ENCODE data around the gene JAG2.

Gene JAG2

GRCh38 chr14:105116451-105117256 lies 51.9 kb downstream of the JAG2 start:
- TF ChIP-seq GATA2 (IDR thresholded peaks at IDR 0.05; ENCODE audit: low read depth, low read length) (no peak), GATA3 (IDR thresholded peaks at IDR 0.05; ENCODE audit: low read depth, low read length) (no peak)

- TF ChIP-seq GATA2 (IDR thresholded peaks at IDR 0.05; ENCODE audit: low read depth, low read length), result no peak
- no peak for TF ChIP-seq GATA3 (IDR thresholded peaks at IDR 0.05; ENCODE audit: low read depth, low read length)
Observed at GRCh38 chr14:105108516-105108864, 60.1 kb downstream of the JAG2 start.

- TF ChIP-seq GATA2 (IDR thresholded peaks at IDR 0.05; ENCODE audit: low read depth, low read length), result no peak
- no peak for TF ChIP-seq GATA3 (IDR thresholded peaks at IDR 0.05; ENCODE audit: low read depth, low read length)
Observed at GRCh38 chr14:105107781-105108515, 60.6 kb downstream of the JAG2 start.

- TF ChIP-seq GATA2 (IDR thresholded peaks at IDR 0.05; ENCODE audit: low read depth, low read length) (no peak), GATA3 (IDR thresholded peaks at IDR 0.05; ENCODE audit: low read depth, low read length) (no peak)
Observed at GRCh38 chr14:105107351-105107750, 61.2 kb downstream of the JAG2 start.

DNA sequence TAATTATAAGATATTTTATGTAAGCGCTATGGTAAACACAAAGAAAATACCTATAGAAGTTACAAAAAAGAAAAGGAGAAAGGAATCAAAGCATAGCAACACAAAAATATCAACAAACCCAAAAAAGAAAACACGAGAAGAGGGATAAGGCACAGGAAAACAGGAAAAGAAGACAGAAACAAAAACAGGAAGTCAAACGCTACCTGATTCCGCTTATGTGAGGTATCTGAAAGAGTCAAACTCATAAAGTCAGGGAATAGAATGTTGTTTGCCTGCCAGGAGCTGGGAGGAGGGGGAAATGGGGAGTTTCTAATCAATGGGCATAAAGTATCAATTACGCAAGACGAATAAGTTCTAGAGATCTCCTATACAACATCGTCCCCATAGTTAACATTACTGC lies 63.4 kb downstream of the JAG2 start:
- TF ChIP-seq GATA3 (IDR thresholded peaks at IDR 0.05; ENCODE audit: low read depth, low read length) (no peak), GATA2 (IDR thresholded peaks at IDR 0.05; ENCODE audit: low read depth, low read length) (no peak)

DNA sequence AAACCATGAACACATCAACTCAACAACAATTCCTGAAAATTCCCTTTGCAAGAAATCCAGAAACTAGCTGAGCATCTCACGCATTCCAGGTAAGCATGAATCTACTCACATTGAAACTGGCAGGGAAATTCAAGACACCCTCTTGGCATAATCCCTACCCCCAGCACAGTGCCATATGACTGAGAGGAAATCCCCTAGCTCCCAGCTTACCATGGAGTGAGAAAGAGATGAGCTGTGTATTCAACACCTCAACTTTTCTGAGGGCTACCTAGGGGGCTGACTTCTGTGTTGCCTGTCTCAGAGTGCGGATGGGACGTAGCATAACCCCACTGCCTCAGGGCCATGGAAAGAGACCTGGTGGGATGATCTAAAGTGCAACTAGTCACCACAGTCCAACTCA lies 65.7 kb downstream of the JAG2 start:
- no peak for TF ChIP-seq GATA3 (IDR thresholded peaks at IDR 0.05; ENCODE audit: low read depth, low read length)
- no peak for TF ChIP-seq GATA2 (IDR thresholded peaks at IDR 0.05; ENCODE audit: low read depth, low read length)

- TF ChIP-seq GATA3 (IDR thresholded peaks at IDR 0.05; ENCODE audit: low read depth, low read length) (no peak), GATA2 (IDR thresholded peaks at IDR 0.05; ENCODE audit: low read depth, low read length) (no peak)
Observed at GRCh38 chr14:105102361-105102870, 66.2 kb downstream of the JAG2 start.

DNA sequence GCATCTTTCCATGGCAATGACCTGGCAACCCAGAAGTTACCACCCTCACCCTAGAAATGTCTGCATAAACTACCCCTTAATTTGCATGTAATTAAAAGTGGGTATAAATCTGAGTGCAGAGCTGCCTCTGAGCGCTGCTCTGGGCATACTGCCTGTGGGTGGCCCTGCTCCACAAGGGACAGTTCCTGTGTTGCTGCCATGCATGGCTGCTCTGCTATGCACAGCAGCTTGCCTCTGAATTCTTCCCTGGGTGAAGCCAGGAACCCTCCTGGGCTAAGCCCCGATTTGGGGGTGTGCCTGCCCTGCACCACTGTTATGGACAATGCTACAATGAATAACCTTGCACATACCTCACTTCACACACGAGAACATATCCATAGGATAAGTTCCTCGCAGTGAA lies 67.7 kb downstream of the JAG2 start:
- TF ChIP-seq GATA3 (IDR thresholded peaks at IDR 0.05; ENCODE audit: low read depth, low read length), result no peak
- no peak for TF ChIP-seq GATA2 (IDR thresholded peaks at IDR 0.05; ENCODE audit: low read depth, low read length)

DNA sequence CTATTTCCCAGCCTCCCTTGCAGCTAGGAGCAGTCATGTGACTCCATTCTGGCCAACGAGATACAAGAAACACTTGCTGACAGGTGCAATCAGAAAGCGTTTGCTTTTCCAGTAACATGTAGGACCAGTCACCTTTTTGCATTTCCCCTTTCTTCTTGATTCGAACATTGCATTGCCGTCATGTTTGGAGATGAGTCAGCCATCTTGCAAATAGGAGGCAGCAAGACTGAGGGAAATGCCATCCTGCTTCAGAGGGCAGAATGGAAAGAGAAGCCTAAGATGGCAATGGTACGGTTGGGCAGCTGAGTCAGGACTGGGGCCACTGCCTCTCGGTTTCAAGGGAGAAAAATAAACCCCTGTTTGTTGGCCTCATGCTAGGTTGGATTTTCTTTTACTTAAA lies 68.8 kb downstream of the JAG2 start:
- TF ChIP-seq GATA3 (IDR thresholded peaks at IDR 0.05; ENCODE audit: low read depth, low read length) (no peak), GATA2 (IDR thresholded peaks at IDR 0.05; ENCODE audit: low read depth, low read length) (no peak)

- TF ChIP-seq GATA3 (IDR thresholded peaks at IDR 0.05; ENCODE audit: low read depth, low read length) (no peak), GATA2 (IDR thresholded peaks at IDR 0.05; ENCODE audit: low read depth, low read length) (no peak)
Observed at GRCh38 chr14:105098316-105098715, 70.3 kb downstream of the JAG2 start.

GRCh38 chr14:105097794-105098127 lies 70.8 kb downstream of the JAG2 start:
- TF ChIP-seq GATA3 (IDR thresholded peaks at IDR 0.05; ENCODE audit: low read depth, low read length), result no peak
- no peak for TF ChIP-seq GATA2 (IDR thresholded peaks at IDR 0.05; ENCODE audit: low read depth, low read length)

- TF ChIP-seq GATA3 (IDR thresholded peaks at IDR 0.05; ENCODE audit: low read depth, low read length) (no peak), GATA2 (IDR thresholded peaks at IDR 0.05; ENCODE audit: low read depth, low read length) (no peak)
Observed at GRCh38 chr14:105096206-105096875, 72.2 kb downstream of the JAG2 start.

DNA sequence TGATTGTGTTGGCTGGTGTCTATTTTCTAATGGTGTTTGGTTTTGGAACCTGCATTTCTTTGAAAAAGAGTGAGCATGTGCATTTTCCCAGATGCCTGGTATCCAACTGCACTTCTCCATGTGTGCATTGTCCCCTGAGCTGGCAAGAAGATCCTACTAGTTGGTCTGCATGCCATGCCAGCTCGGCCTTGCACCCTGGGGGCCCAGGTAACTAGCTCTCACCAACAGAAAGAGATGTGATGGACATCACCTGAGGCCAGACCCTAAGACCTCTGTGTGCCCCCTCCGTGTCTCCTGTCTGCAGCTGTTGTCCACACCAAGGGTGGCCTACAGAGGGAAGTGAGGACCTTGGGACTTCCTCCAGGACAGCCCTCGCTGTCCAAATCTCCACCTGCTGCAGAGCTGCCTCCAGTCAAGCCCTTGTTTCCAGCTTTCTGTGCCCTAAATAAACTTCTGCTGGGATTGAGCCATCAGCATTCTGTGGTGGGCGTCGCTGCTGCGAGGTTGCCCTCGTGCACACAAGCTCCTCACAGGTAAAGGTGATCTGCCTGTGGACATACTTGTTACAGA lies 73.3 kb downstream of the JAG2 start:
- no peak for TF ChIP-seq GATA3 (IDR thresholded peaks at IDR 0.05; ENCODE audit: low read depth, low read length)
- TF ChIP-seq GATA2 (IDR thresholded peaks at IDR 0.05; ENCODE audit: low read depth, low read length), result no peak
